PC-3 (cell line): ENCODE measurements around the gene INO80C.

Experiments used
- CTCF ChIP-seq: fragments of 300-600 bp; sonication (generic); conservative IDR thresholded peaks from 2 replicates; pipeline ENCODE4 v1.5.1; 2017; ENCODE audit warnings: antibody characterized with exemption, low read depth, mild to moderate bottlenecking, low read length
- EZH2 ChIP-seq: fragments of 300-600 bp; sonication (generic); IDR thresholded peaks from one replicate; pipeline ENCODE4 v1.6.1; 2017; ENCODE audit warnings: antibody characterized with exemption, mild to moderate bottlenecking, low read length; ENCODE audit not compliant: unreplicated experiment
- EZH2phosphoT487 ChIP-seq: fragments of 300-600 bp; sonication (generic); IDR thresholded peaks from 2 replicates; pipeline ENCODE4 v1.6.1; 2018; ENCODE audit warnings: mild to moderate bottlenecking, antibody characterized with exemption, low read length, borderline replicate concordance

- TF ChIP-seq CTCF, result no peak
- TF ChIP-seq EZH2phosphoT487, result no peak
- no peak for TF ChIP-seq EZH2
Observed at GRCh38 chr18:35510076-35510651, 12.4 kb upstream of the INO80C start.
